GM12892 (cell line): ENCODE measurements around the gene MVB12B.

Experiments
- DNase-seq: peaks from one replicate; pipeline ENCODE4 v3.0.0; 2011; ENCODE audit not compliant: insufficient read length
- FAIRE-seq: peaks from 2 replicates; lab custom pipeline; 2011; peaks lifted over from hg19 to GRCh38; lab: Jason Lieb, UNC
- POLR2A ChIP-seq: IDR thresholded peaks from 2 replicates; pipeline ENCODE4 v1.6.1; 2011; ENCODE audit warnings: low read depth, low read length, control low read depth
- POLR2AphosphoS5 ChIP-seq: IDR thresholded peaks from 2 replicates; pipeline ENCODE4 v1.6.1; 2011; ENCODE audit warnings: low read depth, low read length, control low read depth
- TAF1 ChIP-seq: IDR thresholded peaks from 2 replicates; pipeline ENCODE4 v1.6.1; 2011; ENCODE audit warnings: low read depth, mild to moderate bottlenecking, control low read depth, low read length, borderline replicate concordance

Gene MVB12B

DNA sequence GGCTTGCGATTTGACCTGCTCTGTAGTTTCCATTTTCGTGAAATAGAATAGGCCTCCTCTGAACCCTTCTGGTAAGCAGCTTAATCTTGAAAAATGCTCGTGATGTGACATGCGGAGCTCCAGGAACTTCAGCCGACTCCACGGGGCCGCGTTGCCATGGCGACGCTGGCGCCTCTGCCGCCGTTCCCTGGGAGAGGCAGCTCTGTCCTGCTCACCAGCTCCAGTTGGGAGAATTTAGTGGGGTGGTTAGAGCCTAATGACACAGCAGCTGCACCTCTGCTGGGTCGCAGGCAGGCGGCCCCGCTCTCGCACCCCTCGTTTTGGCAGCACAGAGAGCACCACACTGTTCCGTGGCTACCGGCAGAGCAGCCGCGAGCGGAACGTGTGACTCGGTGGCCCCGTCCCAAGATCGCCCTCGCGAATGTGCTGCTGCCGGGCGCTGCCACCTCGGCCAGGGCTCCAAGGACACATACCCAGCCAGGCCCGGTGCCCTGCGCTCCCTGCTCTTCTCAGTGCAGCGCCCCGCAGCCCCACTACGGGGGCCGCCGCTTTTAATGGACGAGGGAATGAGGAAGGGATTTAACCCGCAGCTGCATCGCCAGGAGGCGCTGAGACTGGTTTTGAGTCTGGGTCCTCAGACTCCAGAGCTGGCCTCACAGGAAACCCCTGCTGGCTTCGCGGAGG, 155.9 kb downstream of the MVB12B start:
- DNase-seq (no peak), FAIRE-seq (no peak)
- TF ChIP-seq POLR2A (no peak), TAF1 (no peak), POLR2AphosphoS5 (no peak)

DNA sequence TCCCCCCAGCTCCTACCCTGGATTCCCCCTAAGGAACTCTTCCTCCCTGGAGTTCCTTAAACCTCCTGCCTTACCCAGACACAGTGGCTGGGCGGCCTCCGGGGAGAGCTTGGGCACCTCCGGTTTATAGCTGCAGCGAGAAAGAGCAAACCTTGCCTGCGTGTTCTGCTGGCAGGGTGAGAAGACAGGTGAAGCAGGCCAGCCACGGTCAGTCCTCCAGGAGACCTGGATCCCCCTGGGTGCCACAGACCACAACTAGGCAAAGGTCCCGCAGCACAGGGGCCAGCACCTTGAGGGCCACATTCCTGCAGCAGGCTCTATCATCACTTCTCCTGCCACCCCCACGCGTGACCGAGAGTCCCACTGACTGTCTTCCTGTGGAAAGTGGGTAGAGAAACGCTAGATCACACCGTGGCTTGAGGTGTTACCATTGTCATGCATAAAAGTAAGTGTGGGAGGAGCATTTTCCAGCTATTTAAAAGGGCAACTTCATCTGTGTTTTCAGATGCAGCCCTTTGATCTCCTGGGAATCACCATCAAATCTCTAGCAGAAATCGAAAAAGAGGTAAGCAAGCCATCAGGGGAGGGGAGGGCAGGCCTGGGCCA, 156.9 kb downstream of the MVB12B start:
- TF ChIP-seq POLR2A = no peak
- TF ChIP-seq POLR2AphosphoS5 = no peak
- TF ChIP-seq TAF1 = no peak
- DNase-seq = no peak
- FAIRE-seq = no peak

DNA sequence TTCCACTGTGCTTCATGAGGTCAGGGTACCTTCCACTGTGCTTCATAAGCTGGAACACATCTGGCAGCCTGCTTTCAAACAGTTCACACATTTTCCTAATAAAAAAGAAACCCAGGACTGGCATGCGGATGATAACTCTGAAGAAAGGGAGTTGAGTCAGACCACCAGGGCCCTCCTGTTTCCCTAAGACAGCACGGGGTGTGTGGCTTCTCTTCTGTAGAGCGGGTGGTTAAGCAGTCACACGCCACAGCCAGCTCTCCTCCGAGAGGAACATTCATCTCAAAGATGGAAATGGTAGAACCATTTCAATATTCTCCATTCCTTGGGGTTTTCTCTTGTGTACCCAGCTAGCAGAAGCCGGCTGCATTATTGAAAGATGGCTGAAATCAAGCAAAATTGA, 159.0 kb downstream of the MVB12B start:
- FAIRE-seq = no peak
- no peak for TF ChIP-seq POLR2AphosphoS5
- TF ChIP-seq TAF1 = no peak
- TF ChIP-seq POLR2A = no peak
- DNase-seq = no peak

DNA sequence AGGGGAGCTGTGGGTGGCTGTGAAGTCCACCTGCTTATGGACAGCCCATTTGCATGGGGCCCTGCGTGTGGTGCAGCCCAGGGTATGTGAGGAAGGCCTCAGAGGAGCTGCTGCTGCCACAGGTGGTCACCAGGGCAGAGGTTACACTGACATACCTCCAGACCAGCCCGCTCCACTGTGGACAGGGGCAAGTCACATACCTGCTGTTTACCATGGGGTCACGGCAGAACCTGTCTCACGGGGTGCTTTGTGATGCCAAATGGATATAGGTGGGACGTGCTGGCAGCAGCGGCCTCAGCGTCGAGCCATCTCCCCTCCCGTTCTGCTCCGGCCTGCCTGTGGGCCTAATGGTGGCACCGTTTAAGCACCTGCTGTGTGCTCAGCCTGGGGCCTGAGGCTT, 159.6 kb downstream of the MVB12B start:
- TF ChIP-seq POLR2AphosphoS5 (no peak), POLR2A (no peak), TAF1 (no peak)
- DNase-seq = no peak
- no peak for FAIRE-seq

DNA sequence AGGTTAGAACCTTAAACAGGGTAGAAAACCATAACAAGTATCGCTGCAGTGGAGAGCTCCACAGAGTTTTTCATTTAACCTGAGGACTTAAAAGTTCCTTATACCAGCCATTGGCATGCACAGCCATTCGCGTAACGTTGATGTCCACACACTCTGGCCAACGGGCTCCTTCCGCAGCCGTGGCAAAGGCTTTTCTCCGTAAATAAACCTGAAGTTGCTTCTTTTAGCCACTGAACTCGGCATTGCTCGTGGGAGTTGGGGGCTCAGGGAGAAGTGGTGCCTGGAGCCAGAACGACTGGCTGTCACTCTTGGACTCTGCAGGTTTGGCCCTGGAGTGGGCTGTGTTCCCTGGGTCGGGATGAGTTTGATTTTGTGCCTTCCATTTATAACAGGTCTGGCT, 161.2 kb downstream of the MVB12B start:
- DNase-seq (no peak), FAIRE-seq (no peak)
- TF ChIP-seq TAF1 (no peak), POLR2A (no peak), POLR2AphosphoS5 (no peak)

DNA sequence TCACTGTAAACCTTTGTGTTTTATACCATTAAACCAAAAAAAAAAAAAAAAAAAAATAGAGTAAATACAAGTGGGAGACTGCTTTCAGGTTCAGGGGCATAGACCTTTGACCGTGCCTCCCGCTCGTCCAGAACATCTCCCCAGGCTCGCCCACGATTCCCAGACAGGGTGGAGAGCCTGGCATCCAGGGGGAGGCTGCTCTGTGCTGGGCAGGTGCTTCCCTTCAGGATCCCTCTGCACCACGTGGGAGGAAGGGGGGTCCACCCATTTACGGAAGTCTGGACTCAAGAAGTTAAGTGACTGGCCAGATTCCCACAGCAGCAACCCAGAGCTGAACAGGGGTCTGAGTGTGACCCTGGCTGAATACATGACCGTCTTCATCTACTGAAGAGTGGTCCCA, 161.7 kb downstream of the MVB12B start:
- no peak for DNase-seq
- TF ChIP-seq TAF1 (no peak), POLR2A (no peak), POLR2AphosphoS5 (no peak)
- no peak for FAIRE-seq

DNA sequence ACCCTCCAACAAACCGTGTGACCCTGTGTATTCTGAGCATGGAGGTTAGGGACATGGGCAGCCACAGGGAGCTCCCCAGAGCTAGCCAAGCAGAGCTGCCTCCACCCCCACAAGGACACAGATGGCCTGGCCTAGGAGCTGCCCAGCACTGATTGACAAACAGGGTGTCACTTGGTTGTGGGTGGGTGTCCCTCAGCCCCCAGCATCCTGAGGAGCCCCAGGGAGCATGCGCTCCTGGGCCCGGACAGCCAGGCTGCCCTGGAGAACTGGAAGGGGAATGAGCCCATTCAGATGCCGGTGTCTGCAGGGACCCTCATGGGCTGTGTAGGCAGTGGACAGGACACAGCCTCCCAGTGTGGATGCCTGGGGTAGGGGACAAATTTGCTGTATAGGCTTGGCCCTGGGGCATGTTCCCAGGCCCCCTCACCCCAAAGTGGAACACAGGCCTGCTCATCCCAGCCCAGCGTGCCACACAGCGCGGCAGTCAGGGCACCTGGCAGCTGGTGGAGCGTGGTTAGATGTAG, 162.3 kb downstream of the MVB12B start:
- FAIRE-seq (no peak), DNase-seq (no peak)
- no peak for TF ChIP-seq TAF1
- no peak for TF ChIP-seq POLR2A
- TF ChIP-seq POLR2AphosphoS5 = no peak

DNA sequence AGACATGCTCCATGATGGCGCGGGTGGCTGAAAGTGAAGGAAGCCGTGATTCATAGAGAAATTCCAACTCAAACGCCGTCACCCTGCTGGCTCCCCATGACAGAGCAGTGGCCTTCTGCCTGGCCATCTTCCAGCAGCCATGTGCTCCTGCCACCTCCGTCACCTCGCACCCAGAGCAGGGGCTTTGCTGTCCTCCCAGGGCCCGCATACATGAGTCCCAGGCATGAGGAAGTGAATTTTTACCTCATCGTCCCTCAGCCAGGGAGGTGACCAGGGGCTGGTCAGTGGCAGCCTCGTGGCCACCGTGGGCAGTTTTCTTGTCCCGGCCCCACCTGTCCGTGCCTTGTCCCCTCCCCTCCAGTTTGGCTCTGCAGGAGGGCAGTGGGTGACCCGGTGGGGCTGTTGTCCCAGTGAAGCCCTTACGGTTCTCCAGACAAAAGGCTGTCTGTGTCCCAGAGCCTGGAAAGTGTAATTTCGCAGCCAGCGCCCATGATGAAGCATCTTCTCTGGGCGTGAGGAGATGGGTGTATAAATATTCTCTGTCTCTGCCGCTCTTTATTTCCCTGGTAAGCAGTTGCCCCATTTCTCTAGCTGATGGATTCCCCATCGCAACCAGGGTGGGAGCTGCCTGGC, 163.1 kb downstream of the MVB12B start:
- no peak for FAIRE-seq
- DNase-seq = no peak
- TF ChIP-seq TAF1 = no peak
- TF ChIP-seq POLR2AphosphoS5 = no peak
- TF ChIP-seq POLR2A = no peak

DNA sequence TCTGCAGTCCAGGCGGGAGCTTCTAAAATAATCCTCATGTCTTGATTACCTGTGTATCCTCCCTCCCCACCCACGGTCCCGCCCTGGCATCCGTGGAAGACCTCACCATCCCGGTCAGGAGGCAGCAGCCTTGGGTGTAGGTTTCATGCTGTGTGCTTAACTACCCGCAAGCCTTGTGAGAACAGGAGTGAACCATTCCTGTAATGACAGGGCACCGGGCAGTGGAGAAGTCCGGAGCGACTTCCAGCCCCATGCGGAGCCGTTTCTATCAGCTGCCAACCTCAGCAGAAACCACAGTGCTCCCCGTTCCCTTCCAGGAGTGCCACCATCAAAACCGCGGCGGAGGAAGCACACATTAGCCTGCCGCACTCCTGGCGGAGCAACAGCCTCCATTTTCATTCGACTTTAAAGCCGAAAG, 163.6 kb downstream of the MVB12B start:
- no peak for FAIRE-seq
- TF ChIP-seq POLR2A (no peak), TAF1 (no peak)
- no peak for DNase-seq

DNA sequence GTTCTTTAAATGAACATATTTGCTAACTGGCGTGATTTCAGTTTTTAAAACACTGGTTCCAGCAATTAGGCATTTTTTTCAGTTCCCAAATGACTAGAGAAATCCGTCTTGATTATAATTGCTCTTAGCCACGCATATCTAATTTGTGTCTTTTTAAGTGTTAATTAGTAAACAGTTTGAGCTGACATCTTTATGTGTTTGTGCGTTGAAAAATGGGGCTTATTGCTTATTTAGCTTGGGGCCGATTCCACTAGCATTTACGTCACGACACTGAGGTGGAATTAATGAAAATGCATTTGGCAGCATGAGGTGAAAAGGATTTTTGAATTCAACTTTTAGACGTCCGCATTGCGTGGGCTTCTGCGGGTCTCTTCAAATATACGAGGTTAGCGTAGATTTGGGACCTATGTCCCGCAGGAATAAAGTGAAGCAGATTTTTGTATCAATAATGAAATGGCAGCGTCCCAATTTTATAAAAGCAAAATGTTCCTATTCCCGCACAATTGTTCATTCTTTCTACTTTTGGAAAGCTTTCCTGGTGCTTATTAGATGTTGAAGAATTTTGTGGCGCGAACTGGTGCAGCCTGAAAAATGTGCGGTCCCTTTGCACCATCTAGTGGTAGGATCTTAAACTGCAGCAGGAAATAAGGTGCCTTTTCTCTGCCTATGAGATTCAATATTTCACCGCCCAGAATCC, 164.4 kb downstream of the MVB12B start:
- TF ChIP-seq POLR2AphosphoS5 (no peak), TAF1 (no peak), POLR2A (no peak)
- DNase-seq = no peak
- FAIRE-seq = peak; percentile 63

DNA sequence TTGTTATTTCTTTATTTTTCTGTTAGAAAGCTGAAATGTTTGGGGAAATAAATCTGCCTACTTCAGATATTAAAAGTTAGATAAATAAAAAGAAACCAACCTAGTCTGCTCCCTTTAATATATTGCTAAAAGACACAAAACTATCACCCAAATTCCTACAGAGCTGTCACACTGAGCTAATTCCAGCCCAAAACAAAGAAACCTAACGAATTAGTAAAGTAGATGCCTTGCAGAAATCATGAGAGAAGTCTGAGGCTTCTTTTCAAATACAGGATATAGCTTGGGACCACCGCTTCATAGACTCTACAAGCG, 164.9 kb downstream of the MVB12B start:
- DNase-seq (no peak), FAIRE-seq (no peak)
- TF ChIP-seq POLR2AphosphoS5 (no peak), TAF1 (no peak), POLR2A (no peak)
